ENCODE measurements around the gene EYA4. TPM values are rescaled to one million over a fixed set of nuclear protein-coding genes. Genes with fewer than 3 reads are reported as not detected.
"Not testable (repeated sequence)": the region's sequence is repeated elsewhere in the genome, so short reads cannot be mapped to it uniquely, and the experiment has no call there.

EYA4 gene
- total RNA-seq, 4 donors from 2014 or later = 0.10 to 3.4 (median 0.23) TPM; not detected in 1

DNA sequence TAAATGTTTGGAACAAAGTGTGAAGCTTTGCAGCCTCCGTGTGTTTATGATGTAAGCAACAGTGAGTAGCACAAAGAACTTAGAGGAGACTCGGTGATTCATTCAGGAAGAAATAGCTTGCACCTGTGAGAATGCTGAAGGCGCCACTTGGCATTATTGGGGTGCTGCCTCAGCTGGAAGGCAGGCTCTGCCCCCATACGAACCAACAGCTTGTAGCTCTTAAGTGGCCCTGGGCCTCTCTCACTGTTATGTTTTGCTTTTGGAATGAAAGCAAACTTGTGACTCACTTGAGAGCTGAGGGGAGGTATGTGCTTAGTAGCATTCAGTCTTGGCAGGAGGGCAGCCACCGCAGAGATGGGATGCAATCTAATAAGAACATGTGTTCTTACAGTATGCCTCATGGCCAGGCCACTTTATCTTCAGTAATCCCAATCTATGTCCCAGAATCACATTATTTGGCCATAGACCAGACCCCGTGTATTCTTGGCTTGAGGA, 310.7 kb downstream of the EYA4 start:
- H3K36me3 ChIP-seq = no peaks in the 10 kb centered on the region
- H3K27me3 ChIP-seq = no peaks in the 10 kb centered on the region
- no peaks in the 10 kb centered on the region for H3K9me3 ChIP-seq
- no peak for DNase-seq (ENCODE audit: low spot score in 2 of 2)
- WGBS = 34% methylated on average over 6 of the region's 6 CpGs
- TF ChIP-seq, protein P1, sequence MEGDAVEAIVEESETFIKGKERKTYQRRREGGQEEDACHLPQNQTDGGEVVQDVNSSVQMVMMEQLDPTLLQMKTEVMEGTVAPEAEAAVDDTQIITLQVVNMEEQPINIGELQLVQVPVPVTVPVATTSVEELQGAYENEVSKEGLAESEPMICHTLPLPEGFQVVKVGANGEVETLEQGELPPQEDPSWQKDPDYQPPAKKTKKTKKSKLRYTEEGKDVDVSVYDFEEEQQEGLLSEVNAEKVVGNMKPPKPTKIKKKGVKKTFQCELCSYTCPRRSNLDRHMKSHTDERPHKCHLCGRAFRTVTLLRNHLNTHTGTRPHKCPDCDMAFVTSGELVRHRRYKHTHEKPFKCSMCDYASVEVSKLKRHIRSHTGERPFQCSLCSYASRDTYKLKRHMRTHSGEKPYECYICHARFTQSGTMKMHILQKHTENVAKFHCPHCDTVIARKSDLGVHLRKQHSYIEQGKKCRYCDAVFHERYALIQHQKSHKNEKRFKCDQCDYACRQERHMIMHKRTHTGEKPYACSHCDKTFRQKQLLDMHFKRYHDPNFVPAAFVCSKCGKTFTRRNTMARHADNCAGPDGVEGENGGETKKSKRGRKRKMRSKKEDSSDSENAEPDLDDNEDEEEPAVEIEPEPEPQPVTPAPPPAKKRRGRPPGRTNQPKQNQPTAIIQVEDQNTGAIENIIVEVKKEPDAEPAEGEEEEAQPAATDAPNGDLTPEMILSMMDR (IDR thresholded peaks at IDR 0.05) = no peak
- TF ChIP-seq POLR2A (IDR thresholded peaks at IDR 0.05) = no peak
- no peak for TF ChIP-seq EP300 (IDR thresholded peaks at IDR 0.05)
- TF ChIP-seq POLR2AphosphoS5 (IDR thresholded peaks at IDR 0.05) = no peak
- H3K4me1 ChIP-seq = no peaks in the 10 kb centered on the region
- H3K27ac ChIP-seq = no peak overlapping the region
- no peak overlapping the region for H3K4me3 ChIP-seq

DNA sequence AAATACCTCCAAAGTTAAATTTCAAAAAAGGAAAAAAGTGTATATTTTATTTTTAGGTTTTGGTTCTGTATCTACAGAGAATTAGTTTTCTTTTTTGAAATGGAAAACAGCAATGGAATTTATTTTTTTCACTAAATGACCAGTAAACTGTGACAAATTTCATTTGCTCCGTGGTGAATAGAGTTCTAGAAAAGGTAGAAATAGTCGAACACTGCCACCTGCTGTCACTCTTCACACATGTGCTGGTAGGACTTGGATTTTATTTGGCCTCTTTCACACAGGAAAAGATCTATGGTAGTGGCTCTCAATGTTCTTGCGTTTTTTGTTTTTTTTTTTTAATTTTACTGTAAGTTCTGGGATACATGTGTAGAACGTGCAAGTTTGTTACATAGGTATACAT, 312.5 kb downstream of the EYA4 start:
- 6% methylated on average over 4 of the region's 4 CpGs for WGBS
- no peak for DNase-seq (ENCODE audit: low spot score in 2 of 2)
- no peak overlapping the region for H3K4me3 ChIP-seq
- no peaks in the 10 kb centered on the region for H3K4me1 ChIP-seq
- no peak overlapping the region for H3K27ac ChIP-seq
- no peaks in the 10 kb centered on the region for H3K27me3 ChIP-seq
- no peak for TF ChIP-seq EP300 (IDR thresholded peaks at IDR 0.05)
- TF ChIP-seq POLR2A (IDR thresholded peaks at IDR 0.05) = no peak
- TF ChIP-seq, protein P1 (IDR thresholded peaks at IDR 0.05) = peak; percentile 2 to 27
- H3K36me3 ChIP-seq = no peaks in the 10 kb centered on the region
- no peaks in the 10 kb centered on the region for H3K9me3 ChIP-seq

- H3K27me3 ChIP-seq; H3K4me3 ChIP-seq; H3K9me3 ChIP-seq; H3K4me1 ChIP-seq; H3K36me3 ChIP-seq; DNase-seq (ENCODE audit: low spot score in 2 of 2); H3K27ac ChIP-seq: not testable (repeated sequence)
- 68% methylated on average over 1 of the region's 1 CpG for WGBS
Observed at GRCh38 chr6:133554121-133554520, 313.0 kb downstream of the EYA4 start.

DNA sequence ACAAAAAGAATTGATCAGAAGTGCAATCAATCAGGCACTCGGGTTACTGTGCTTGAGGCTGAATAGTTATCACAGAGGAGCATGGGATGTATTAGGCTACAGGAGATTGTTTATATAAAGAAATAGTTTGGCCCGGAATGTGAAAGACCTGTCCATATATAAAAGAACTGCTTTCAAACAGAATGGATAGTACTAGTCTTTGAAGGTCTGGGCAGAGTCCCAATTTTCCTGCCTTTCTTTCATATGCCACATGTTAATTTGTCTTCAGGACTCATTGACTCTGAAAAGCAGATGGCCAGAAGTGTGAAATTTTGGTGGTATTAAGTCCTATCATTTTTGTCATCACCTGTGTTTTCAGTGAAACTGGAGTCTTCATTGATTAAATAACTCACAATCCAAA, 314.5 kb downstream of the EYA4 start:
- H3K4me3 ChIP-seq = no peak overlapping the region
- H3K36me3 ChIP-seq = no peaks in the 10 kb centered on the region
- no peak for TF ChIP-seq POLR2AphosphoS5 (IDR thresholded peaks at IDR 0.05)
- WGBS = 47% methylated on average over 2 of the region's 2 CpGs
- H3K27me3 ChIP-seq = no peaks in the 10 kb centered on the region
- no peak overlapping the region for H3K27ac ChIP-seq
- no peaks in the 10 kb centered on the region for H3K4me1 ChIP-seq
- no peak for DNase-seq (ENCODE audit: low spot score in 2 of 2)
- peaks cover 8% of the 10 kb centered on the region for H3K9me3 ChIP-seq

GRCh38 chr6:133559926-133560325, 318.8 kb downstream of the EYA4 start:
- no peaks in the 10 kb centered on the region for H3K36me3 ChIP-seq
- no peak for TF ChIP-seq EP300 (IDR thresholded peaks at IDR 0.05)
- no peak for TF ChIP-seq POLR2A (IDR thresholded peaks at IDR 0.05)
- TF ChIP-seq, protein P1 (IDR thresholded peaks at IDR 0.05) = no peak
- TF ChIP-seq POLR2AphosphoS5 (IDR thresholded peaks at IDR 0.05) = no peak
- H3K27me3 ChIP-seq = no peaks in the 10 kb centered on the region
- H3K27ac ChIP-seq = no peak overlapping the region
- no peaks in the 10 kb centered on the region for H3K4me1 ChIP-seq
- no peak for DNase-seq (ENCODE audit: low spot score in 2 of 2)
- H3K9me3 ChIP-seq = peaks cover 10% of the 10 kb centered on the region
- WGBS = 81% methylated on average over 2 of the region's 2 CpGs
- no peak overlapping the region for H3K4me3 ChIP-seq

DNA sequence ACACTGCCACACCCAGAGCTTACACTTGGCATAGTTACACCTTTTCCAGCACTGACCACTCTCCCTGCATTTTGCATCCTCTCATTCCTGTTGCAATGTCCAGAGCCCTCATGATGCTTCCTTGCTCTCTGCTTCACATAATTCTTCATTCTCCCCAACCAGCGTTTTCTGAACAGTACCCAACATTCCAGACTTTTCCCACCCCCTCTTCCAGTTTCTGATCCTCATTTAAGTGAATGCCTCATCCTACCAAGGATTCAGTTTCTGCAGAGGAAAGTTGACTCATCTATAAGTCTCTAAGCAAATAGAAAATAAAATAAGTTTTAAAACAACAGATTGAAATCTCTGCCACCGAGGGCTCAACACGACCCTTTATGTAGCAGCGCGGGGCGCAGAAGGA, 326.5 kb downstream of the EYA4 start:
- no peak overlapping the region for H3K4me3 ChIP-seq
- TF ChIP-seq, protein P1 (IDR thresholded peaks at IDR 0.05) = no peak
- TF ChIP-seq EP300 (IDR thresholded peaks at IDR 0.05) = no peak
- WGBS = 75% methylated on average over 6 of the region's 6 CpGs

More for the DNA sequence above, 326.5 kb downstream of the EYA4 start:
- Histone ChIP-seq H3K9me3 (no peaks in the 10 kb centered on the region), H3K27me3 (peaks cover 4% of the 10 kb centered on the region), H3K36me3 (no peaks in the 10 kb centered on the region), H3K4me1 (peaks cover 8% of the 10 kb centered on the region), H3K27ac (no peak overlapping the region)
- no peak for DNase-seq (ENCODE audit: low spot score in 2 of 2)
